Stimulated activated naive CD8-positive, alpha-beta T cell treated with anti-CD3 and anti-CD28 coated beads, Interleukin-15, Interleukin-2, amounts not matched to agents 100 U/mL and 50 U/mL, for 24 hours (primary cell): ENCODE data around the gene DEAF1.

ENCODE experiments used
- ATAC-seq: fragments of 150-1000 bp; cut with Tn5 transposase; one replicate; pipeline ENCODE4 v1.10.0; 2021
- DNase-seq: peaks from one replicate; pipeline ENCODE4 v3.0.0; 2021

DEAF1 gene

GRCh38 chr11:611001-611996 lies 83.7 kb downstream of the DEAF1 start:
- DNase-seq (no peak), ATAC-seq (no peak)

GRCh38 chr11:610146-610801 lies 84.7 kb downstream of the DEAF1 start:
- no peak for ATAC-seq
- no peak for DNase-seq

- ATAC-seq (no peak), DNase-seq (no peak)
Observed at GRCh38 chr11:609341-609811, 85.6 kb downstream of the DEAF1 start.

- ATAC-seq: no peak
Observed at GRCh38 chr11:608791-609251, 86.2 kb downstream of the DEAF1 start.

GRCh38 chr11:607971-608659 lies 86.9 kb downstream of the DEAF1 start:
- ATAC-seq (no peak), DNase-seq (no peak)

More at GRCh38 chr11:608791-609251, 86.2 kb downstream of the DEAF1 start:
- DNase-seq: no peak

GRCh38 chr11:607020-607780 lies 87.8 kb downstream of the DEAF1 start:
- ATAC-seq: no peak
- no peak for DNase-seq

GRCh38 chr11:606245-606644 lies 88.8 kb downstream of the DEAF1 start:
- DNase-seq (no peak), ATAC-seq (no peak)

- ATAC-seq: no peak
- DNase-seq: no peak
Observed at GRCh38 chr11:605286-606129, 89.5 kb downstream of the DEAF1 start.

GRCh38 chr11:603154-603553 lies 91.9 kb downstream of the DEAF1 start:
- DNase-seq (no peak), ATAC-seq (no peak)

GRCh38 chr11:601573-602245 lies 93.3 kb downstream of the DEAF1 start:
- ATAC-seq (no peak), DNase-seq (no peak)

GRCh38 chr11:598005-598680 lies 96.9 kb downstream of the DEAF1 start:
- ATAC-seq (no peak), DNase-seq (no peak)

GRCh38 chr11:597166-597725 lies 97.8 kb downstream of the DEAF1 start:
- no peak for ATAC-seq
- no peak for DNase-seq

- peak; percentile 22 for ATAC-seq
- no peak for DNase-seq
Observed at GRCh38 chr11:596374-596773, 98.6 kb downstream of the DEAF1 start.

- DNase-seq (no peak), ATAC-seq (no peak)
Observed at GRCh38 chr11:595400-595799, 99.6 kb downstream of the DEAF1 start.
